Measurements from ENCODE around the gene RAVER2. TPM values are rescaled to one million over a fixed set of nuclear protein-coding genes. Genes with fewer than 3 reads are reported as not detected.

RAVER2 gene
- total RNA-seq, 1 experiment from 2014 or later, result 20.3 TPM

DNA sequence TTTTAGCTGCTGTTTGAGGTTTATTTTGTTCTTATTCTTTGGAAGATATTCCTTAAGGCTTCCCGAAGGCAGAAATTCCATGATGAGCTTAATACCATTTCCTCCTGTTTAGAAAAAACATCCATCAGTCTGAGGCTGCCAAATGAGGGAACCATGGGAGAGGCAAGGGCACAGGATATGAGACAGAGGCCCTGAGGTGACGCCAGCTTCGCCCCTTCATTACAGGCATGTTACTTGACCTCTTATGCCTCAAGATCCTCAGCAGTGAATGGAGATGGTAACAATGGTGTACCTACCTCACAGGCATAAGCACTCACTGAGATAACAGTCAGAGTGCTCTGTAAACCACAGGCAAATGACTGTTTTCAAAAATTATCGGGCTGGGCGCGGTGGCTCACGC is 93.6 kb downstream of the RAVER2 start (continued):
- TF ChIP-seq, protein P1, sequence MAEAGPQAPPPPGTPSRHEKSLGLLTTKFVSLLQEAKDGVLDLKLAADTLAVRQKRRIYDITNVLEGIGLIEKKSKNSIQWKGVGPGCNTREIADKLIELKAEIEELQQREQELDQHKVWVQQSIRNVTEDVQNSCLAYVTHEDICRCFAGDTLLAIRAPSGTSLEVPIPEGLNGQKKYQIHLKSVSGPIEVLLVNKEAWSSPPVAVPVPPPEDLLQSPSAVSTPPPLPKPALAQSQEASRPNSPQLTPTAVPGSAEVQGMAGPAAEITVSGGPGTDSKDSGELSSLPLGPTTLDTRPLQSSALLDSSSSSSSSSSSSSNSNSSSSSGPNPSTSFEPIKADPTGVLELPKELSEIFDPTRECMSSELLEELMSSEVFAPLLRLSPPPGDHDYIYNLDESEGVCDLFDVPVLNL (CRISPR knock-in tag; IDR thresholded peaks at IDR 0.05; ENCODE audit: borderline replicate concordance, low read depth), result no peak
- TF ChIP-seq PRRX2 (CRISPR knock-in tag; IDR thresholded peaks at IDR 0.05) (no peak), FOXP1 (CRISPR knock-in tag; IDR thresholded peaks at IDR 0.05; ENCODE audit: borderline replicate concordance) (no peak)

DNA sequence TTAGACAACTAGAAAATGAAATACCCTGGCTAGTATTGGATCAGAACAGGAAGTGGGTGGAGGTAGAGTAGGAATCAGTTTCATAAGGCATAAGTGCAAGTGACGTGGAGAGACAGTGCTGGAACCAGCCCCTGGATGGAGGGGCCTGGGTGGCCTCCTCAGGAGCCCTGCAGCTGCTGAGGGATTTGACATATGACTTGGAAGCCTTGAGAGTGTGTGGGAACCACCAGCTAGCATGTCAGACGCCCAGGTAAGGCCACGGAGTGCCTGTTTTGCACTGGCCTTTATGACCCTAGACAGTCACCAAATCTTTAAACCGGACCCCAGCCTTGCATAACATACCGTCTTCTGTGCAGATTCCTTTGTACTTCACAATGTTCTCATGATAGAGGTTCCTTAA is 94.4 kb downstream of the RAVER2 start:
- Mint-ChIP-seq H3K9me3 (no peaks in the 10 kb centered on the region), H3K27me3 (ENCODE audit: low read depth) (no peaks in the 10 kb centered on the region), H3K27ac (0 out of 2 replicates have a peak overlapping the region, but pooled peaks have one; percentile 20), H3K4me3 (no peak overlapping the region), H3K36me3 (peaks cover 27% of the 10 kb centered on the region), H3K4me1 (peaks cover 6% of the 10 kb centered on the region)
- ATAC-seq, result no peak
- POLR2A ChIA-PET, result interaction anchor here (0.7 kb wide), 1 partner anchor 578 kb away, joined by 5 read pairs; no protein-coding TSS in a partner anchor
- no peak for DNase-seq (ENCODE audit: low spot score)
- CTCF ChIA-PET, result no interaction called here
- no peak for TF ChIP-seq ZNF138 (CRISPR knock-in tag; conservative IDR thresholded peaks at IDR 0.05)
- TF ChIP-seq NFE2L1 (CRISPR knock-in tag; IDR thresholded peaks at IDR 0.05), result no peak
- TF ChIP-seq, protein P2, sequence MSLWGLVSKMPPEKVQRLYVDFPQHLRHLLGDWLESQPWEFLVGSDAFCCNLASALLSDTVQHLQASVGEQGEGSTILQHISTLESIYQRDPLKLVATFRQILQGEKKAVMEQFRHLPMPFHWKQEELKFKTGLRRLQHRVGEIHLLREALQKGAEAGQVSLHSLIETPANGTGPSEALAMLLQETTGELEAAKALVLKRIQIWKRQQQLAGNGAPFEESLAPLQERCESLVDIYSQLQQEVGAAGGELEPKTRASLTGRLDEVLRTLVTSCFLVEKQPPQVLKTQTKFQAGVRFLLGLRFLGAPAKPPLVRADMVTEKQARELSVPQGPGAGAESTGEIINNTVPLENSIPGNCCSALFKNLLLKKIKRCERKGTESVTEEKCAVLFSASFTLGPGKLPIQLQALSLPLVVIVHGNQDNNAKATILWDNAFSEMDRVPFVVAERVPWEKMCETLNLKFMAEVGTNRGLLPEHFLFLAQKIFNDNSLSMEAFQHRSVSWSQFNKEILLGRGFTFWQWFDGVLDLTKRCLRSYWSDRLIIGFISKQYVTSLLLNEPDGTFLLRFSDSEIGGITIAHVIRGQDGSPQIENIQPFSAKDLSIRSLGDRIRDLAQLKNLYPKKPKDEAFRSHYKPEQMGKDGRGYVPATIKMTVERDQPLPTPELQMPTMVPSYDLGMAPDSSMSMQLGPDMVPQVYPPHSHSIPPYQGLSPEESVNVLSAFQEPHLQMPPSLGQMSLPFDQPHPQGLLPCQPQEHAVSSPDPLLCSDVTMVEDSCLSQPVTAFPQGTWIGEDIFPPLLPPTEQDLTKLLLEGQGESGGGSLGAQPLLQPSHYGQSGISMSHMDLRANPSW (CRISPR knock-in tag; conservative IDR thresholded peaks at IDR 0.05; ENCODE audit: low read depth), result no peak
- TF ChIP-seq, protein P3, sequence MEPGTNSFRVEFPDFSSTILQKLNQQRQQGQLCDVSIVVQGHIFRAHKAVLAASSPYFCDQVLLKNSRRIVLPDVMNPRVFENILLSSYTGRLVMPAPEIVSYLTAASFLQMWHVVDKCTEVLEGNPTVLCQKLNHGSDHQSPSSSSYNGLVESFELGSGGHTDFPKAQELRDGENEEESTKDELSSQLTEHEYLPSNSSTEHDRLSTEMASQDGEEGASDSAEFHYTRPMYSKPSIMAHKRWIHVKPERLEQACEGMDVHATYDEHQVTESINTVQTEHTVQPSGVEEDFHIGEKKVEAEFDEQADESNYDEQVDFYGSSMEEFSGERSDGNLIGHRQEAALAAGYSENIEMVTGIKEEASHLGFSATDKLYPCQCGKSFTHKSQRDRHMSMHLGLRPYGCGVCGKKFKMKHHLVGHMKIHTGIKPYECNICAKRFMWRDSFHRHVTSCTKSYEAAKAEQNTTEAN (CRISPR knock-in tag; IDR thresholded peaks at IDR 0.05), result no peak
- TF ChIP-seq, protein P4, sequence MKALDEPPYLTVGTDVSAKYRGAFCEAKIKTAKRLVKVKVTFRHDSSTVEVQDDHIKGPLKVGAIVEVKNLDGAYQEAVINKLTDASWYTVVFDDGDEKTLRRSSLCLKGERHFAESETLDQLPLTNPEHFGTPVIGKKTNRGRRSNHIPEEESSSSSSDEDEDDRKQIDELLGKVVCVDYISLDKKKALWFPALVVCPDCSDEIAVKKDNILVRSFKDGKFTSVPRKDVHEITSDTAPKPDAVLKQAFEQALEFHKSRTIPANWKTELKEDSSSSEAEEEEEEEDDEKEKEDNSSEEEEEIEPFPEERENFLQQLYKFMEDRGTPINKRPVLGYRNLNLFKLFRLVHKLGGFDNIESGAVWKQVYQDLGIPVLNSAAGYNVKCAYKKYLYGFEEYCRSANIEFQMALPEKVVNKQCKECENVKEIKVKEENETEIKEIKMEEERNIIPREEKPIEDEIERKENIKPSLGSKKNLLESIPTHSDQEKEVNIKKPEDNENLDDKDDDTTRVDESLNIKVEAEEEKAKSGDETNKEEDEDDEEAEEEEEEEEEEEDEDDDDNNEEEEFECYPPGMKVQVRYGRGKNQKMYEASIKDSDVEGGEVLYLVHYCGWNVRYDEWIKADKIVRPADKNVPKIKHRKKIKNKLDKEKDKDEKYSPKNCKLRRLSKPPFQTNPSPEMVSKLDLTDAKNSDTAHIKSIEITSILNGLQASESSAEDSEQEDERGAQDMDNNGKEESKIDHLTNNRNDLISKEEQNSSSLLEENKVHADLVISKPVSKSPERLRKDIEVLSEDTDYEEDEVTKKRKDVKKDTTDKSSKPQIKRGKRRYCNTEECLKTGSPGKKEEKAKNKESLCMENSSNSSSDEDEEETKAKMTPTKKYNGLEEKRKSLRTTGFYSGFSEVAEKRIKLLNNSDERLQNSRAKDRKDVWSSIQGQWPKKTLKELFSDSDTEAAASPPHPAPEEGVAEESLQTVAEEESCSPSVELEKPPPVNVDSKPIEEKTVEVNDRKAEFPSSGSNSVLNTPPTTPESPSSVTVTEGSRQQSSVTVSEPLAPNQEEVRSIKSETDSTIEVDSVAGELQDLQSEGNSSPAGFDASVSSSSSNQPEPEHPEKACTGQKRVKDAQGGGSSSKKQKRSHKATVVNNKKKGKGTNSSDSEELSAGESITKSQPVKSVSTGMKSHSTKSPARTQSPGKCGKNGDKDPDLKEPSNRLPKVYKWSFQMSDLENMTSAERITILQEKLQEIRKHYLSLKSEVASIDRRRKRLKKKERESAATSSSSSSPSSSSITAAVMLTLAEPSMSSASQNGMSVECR (CRISPR knock-in tag; IDR thresholded peaks at IDR 0.05; ENCODE audit: borderline replicate concordance), result no peak
- TF ChIP-seq, protein P5, sequence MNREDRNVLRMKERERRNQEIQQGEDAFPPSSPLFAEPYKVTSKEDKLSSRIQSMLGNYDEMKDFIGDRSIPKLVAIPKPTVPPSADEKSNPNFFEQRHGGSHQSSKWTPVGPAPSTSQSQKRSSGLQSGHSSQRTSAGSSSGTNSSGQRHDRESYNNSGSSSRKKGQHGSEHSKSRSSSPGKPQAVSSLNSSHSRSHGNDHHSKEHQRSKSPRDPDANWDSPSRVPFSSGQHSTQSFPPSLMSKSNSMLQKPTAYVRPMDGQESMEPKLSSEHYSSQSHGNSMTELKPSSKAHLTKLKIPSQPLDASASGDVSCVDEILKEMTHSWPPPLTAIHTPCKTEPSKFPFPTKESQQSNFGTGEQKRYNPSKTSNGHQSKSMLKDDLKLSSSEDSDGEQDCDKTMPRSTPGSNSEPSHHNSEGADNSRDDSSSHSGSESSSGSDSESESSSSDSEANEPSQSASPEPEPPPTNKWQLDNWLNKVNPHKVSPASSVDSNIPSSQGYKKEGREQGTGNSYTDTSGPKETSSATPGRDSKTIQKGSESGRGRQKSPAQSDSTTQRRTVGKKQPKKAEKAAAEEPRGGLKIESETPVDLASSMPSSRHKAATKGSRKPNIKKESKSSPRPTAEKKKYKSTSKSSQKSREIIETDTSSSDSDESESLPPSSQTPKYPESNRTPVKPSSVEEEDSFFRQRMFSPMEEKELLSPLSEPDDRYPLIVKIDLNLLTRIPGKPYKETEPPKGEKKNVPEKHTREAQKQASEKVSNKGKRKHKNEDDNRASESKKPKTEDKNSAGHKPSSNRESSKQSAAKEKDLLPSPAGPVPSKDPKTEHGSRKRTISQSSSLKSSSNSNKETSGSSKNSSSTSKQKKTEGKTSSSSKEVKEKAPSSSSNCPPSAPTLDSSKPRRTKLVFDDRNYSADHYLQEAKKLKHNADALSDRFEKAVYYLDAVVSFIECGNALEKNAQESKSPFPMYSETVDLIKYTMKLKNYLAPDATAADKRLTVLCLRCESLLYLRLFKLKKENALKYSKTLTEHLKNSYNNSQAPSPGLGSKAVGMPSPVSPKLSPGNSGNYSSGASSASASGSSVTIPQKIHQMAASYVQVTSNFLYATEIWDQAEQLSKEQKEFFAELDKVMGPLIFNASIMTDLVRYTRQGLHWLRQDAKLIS (CRISPR knock-in tag; IDR thresholded peaks at IDR 0.05; ENCODE audit: borderline replicate concordance), result no peak
- no peak for TF ChIP-seq ZNF232 (CRISPR knock-in tag; IDR thresholded peaks at IDR 0.05)
- TF ChIP-seq MXD4 (CRISPR knock-in tag; IDR thresholded peaks at IDR 0.05; ENCODE audit: borderline replicate concordance), result no peak
- TF ChIP-seq NR3C1 (CRISPR knock-in tag; conservative IDR thresholded peaks at IDR 0.05; ENCODE audit: low read depth), result no peak
- TF ChIP-seq ZNF121 (CRISPR knock-in tag; IDR thresholded peaks at IDR 0.05), result no peak
- TF ChIP-seq ZNF219 (CRISPR knock-in tag; IDR thresholded peaks at IDR 0.05; ENCODE audit: borderline replicate concordance), result no peak
- no peak for TF ChIP-seq TEAD1 (CRISPR knock-in tag; IDR thresholded peaks at IDR 0.05)
- TF ChIP-seq, protein P6, sequence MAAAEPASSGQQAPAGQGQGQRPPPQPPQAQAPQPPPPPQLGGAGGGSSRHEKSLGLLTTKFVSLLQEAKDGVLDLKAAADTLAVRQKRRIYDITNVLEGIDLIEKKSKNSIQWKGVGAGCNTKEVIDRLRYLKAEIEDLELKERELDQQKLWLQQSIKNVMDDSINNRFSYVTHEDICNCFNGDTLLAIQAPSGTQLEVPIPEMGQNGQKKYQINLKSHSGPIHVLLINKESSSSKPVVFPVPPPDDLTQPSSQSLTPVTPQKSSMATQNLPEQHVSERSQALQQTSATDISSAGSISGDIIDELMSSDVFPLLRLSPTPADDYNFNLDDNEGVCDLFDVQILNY (CRISPR knock-in tag; IDR thresholded peaks at IDR 0.05), result no peak
- TF ChIP-seq, protein P7, sequence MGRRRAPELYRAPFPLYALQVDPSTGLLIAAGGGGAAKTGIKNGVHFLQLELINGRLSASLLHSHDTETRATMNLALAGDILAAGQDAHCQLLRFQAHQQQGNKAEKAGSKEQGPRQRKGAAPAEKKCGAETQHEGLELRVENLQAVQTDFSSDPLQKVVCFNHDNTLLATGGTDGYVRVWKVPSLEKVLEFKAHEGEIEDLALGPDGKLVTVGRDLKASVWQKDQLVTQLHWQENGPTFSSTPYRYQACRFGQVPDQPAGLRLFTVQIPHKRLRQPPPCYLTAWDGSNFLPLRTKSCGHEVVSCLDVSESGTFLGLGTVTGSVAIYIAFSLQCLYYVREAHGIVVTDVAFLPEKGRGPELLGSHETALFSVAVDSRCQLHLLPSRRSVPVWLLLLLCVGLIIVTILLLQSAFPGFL (CRISPR knock-in tag; IDR thresholded peaks at IDR 0.05; ENCODE audit: borderline replicate concordance), result no peak
- TF ChIP-seq, protein P8, sequence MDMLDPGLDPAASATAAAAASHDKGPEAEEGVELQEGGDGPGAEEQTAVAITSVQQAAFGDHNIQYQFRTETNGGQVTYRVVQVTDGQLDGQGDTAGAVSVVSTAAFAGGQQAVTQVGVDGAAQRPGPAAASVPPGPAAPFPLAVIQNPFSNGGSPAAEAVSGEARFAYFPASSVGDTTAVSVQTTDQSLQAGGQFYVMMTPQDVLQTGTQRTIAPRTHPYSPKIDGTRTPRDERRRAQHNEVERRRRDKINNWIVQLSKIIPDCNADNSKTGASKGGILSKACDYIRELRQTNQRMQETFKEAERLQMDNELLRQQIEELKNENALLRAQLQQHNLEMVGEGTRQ (CRISPR knock-in tag; IDR thresholded peaks at IDR 0.05), result no peak
- TF ChIP-seq ZBTB21 (CRISPR knock-in tag; IDR thresholded peaks at IDR 0.05; ENCODE audit: borderline replicate concordance), result no peak
